GM18520 (cell line): ENCODE results near the gene PCNX3.
"Not testable (repeated sequence)": the region's sequence is repeated elsewhere in the genome, so short reads cannot be mapped to it uniquely, and the experiment has no call there.

Source experiments
- ATAC-seq: cut with Tn5 transposase; IDR thresholded peaks from one replicate; pipeline ENCODE4 v1.9.1; 2021; ENCODE audit not compliant: unreplicated experiment

PCNX3 gene

GRCh38 chr11:65651589-65652510 is 36.3 kb downstream of the PCNX3 start:
- ATAC-seq = no peak

- peak; percentile 59 for ATAC-seq
These were observed 37.1 kb downstream of the PCNX3 start for GRCh38 chr11:65652511-65653228.

- no peak for ATAC-seq
These were observed 38.0 kb downstream of the PCNX3 start for GRCh38 chr11:65653229-65654225.

DNA sequence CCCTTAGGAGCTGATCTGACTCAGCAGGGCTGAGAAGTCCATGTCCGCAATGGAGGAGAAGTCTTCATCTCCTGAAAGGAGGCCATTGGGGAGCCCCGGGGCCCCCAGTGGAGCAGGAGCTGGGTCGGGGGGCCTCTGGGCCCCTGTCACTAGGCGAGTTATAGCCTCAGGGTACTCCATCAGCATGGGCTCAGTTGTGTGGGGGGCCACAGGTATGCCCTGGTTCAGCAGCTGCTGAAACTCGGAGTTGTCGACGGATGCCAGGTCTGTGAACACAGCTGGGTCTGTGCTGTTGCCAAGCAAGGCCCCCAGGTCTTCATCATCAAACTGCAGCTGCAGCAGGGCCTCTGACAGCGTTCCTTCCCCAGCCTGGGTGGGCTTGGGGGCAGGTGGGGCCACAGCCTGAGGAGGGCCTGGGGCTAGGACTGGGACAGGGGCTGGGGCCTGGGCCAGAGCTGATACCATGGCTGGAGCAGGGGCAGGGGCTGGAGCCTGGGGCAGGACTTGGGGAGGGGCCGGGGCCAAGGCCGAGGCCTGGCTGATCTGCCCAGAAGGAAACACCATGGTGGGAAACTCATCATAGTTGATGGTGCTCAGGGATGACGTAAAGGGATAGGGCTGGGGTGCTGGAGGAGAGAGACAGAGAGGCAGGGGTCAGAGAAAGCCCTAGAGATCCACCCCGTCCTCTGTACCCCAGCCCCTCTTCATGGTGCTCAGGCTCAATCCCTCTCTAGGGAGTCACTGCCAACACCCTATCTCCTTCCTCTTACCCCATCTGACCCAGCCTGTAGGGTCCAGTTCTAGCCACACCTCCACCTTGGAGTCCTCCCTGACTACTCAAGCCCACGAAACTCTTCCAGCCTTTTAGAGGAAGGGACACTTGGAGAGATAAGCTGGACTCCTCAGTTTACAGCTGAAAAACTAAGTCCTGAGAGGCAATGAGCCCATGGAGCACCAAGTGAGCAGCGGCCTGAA is 39.1 kb downstream of the PCNX3 start:
- no peak for ATAC-seq

DNA sequence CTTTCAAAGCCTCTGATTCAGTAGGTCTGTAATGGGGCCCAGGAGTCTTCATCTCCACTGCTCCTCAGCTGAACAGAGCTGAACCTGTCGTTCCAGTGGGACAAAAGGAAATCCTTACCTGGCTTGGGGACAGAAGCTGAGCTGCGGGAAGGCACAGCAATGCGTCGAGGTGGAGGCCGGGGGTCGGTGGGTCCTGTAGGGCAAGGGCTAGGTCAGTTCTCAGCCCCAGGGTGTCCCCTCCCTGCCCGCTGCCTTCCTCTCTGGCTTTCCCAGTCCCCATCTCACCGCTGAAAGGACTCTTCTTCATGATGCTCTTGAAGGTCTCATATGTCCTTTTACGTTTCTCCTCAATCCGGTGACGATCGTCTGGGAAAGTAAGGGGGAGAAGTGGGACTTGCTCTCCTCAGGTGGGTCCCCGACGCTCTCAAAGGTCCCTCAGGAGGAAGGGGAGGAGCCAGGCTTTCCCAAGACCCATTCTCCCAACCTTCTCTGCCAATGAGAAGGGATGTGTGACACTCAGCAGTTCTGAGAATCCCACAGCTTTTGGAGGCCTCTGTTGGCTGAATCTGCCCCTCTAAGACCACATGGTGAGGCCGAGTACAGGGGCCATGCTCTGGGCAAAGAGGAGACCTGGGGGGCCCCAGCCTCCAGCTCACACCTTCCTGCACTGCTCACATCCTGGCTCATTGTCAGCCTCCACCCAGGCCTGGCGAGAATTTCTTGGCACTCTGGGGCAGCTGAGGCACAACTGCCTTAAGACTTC is 40.2 kb downstream of the PCNX3 start:
- ATAC-seq = no peak

GRCh38 chr11:65657426-65657825 is 41.9 kb downstream of the PCNX3 start:
- no peak for ATAC-seq

DNA sequence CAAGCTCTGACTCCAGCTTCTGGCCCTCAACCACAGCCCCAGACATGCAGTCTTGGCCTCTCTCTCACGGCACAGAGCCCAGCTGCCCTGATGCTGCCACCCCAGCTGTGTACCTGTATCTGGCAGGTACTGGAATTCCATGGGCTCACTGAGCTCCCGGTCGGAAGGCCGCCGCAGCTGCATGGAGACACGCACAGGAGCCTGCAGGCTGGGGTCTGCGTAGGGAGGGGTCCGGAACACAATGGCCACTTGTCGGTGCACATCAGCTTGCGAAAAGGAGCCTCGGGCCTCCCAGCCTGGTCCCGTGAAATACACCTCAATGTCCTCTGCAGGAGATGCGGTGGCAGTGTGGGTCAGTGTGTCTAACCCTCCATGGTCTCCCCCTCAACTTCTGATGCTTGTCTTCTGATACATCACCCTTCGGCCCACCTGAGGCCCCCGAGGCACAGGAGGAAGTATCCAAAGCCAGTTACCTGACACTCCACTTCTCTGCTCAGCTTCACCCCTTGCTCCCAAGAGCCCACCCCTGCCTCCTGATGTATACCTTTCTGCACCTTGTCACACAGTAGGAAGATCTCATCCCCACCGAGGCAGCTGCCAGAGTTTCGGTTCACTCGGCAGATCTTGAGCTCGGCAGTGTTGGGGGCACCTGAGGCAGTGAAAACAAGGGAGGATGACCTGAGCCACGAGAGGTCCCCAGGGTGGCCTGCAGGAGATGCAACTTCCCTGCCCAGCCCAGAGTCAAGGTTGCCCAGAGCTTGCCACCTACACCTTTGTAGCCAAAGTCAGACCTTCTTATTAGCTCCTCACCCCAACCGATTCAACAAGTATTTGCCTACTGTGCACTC is 42.8 kb downstream of the PCNX3 start:
- no peak for ATAC-seq

DNA sequence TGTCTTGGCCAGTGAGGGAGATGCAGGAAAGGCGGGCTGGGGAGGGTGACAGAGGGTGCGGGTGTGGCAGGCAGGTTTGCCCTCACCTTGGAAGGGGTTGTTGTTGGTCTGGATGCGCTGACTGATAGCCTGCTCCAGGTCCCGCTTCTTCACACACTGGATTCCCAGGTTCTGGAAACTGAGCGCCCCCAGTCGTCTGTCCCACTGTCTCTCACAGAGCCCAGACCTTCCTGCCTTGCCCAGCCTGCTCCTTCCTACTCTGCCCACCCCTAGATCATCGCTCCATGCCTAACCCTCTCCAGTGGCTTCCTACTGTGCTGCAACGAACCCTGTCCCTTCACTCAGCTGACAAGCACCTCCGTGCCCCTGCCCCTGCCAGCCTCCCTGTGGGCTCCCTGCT is 44.5 kb downstream of the PCNX3 start:
- ATAC-seq = no peak

- ATAC-seq = not testable (repeated sequence)
These were observed 45.3 kb downstream of the PCNX3 start for GRCh38 chr11:65660908-65661307.

DNA sequence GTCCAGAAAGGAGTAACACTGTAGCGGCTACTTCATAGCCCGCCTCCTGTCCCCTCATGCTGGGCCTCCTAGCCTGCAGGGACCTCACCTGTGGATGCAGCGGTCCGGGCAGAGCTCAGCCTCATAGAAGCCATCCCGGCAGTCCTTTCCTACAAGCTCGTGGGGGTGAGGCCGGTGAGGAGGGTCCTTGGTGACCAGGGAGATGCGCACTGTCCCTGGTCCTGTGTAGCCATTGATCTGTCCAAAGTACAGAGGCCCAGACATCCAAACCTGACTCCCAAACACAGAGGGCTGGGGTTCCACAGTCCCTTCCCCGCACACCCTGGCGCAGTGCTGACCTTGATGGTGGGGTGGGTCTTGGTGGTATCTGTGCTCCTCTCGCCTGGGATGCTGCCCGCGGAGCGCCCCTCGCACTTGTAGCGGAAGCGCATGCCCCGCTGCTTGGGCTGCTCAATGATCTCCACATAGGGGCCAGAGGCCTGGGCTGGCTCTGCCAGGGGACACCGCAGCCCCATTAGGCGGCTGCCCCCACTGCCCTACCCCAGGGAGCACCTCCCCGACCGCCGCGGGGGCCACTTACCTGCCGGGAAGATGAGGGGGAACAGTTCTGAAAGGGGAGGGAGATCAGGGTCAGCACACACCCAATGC is 46.1 kb downstream of the PCNX3 start:
- ATAC-seq = no peak

DNA sequence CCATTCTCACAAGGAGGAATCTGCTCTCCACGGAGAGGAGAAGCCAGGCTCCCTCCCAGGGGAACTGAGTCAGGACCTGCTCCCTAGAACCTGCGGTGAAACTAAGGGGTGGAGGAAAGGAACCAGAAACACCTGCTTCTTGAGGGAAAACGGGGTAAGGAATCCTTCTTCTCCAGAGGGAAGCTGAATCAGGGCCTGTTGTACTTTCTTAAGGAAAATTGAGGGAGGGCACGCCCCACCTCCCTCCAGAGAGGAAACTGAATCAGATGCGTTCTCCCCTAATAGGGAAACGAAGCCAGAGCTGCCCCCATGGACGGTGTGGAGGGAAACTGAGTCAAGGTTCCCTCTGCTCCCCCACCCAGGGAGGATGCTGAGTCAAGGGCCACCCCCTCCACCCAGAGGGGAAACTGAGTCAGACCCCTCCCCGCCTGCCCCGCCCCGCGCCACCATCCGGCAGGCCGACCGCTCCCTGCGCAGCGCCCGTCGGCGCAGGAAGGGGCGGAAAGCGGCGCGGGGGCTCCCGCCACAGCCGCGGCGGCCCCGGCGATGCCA is 46.7 kb downstream of the PCNX3 start:
- ATAC-seq = no peak

GRCh38 chr11:65662799-65663638 is 47.4 kb downstream of the PCNX3 start, which contains the start of gene RELA:
TSS of gene RELA (minus strand) at chr11:65662916. CDS start at chr11:65662832, 84 bp downstream.
- ATAC-seq = peak; percentile 80

DNA sequence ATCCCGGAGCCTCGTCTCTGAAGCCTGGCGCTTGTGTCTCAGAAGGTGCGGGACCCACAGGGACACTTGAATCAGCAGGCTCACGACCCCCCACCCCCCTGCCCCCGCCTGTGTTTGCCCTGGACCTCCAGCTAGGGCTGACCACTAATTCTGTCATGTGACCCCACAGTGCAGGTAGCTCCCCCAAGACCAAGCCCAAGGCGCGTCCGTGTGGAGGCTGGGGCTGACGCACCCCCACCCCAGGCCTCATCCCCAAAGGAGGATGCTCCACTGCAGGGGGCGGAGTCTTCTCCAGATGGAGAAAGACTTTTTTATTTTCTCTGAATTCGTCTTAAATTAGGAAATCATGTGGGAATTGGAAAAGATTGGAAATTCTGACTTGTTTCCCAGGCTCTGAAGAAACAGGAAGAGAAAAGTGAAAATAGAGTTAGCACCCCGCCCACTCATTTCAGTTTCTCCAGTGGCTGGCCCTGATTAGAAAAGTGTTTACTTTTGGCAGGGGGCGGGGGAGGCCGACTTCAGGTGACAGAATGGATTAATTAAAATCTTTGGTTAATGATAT is 48.1 kb downstream of the PCNX3 start:
- peak; percentile 16 for ATAC-seq

DNA sequence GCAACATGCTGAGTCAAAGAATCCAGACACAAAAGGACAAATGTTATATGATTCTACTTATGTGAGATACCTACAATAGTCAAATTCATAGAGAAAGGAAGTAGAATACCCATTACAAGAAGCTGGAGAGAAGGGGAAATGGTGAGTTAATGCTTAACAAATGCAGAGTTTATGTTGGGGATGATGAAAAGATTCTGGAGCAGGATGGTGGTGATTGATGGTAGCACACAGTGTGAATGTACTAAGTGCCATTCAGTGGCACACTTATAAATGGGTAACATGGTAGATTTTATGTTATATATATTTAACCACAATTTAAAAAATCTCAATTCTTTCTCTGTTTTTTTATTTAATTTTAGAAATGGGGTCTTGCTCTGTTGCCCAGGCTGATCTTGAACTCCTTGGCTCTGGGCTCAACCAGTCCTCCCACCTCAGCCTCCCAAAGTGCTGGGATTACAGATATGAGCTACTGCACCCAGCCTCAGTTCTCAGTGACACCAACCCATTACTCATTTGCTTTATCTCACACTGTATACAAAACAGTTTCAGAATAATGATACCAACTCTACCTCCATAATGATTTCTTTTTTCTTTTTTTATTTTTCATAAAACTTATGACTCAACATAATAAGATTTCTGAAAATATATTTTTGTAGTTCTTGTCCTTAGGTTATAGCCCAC is 56.7 kb downstream of the PCNX3 start:
- no peak for ATAC-seq

GRCh38 chr11:65672982-65673381 is 57.4 kb downstream of the PCNX3 start:
- ATAC-seq = no peak
